ENCODE results near the gene C1QTNF8.

Gene C1QTNF8

GRCh38 chr16:1077877-1078578 lies 18.0 kb downstream of the C1QTNF8 start:
- DNase-seq (ENCODE audit: low read depth, low spot score): no peak

GRCh38 chr16:1076801-1077576 lies 19.1 kb downstream of the C1QTNF8 start:
- no peak for DNase-seq (ENCODE audit: low read depth, low spot score)

GRCh38 chr16:1075546-1075945 lies 20.5 kb downstream of the C1QTNF8 start:
- DNase-seq (ENCODE audit: low read depth, low spot score): no peak

- no peak for DNase-seq (ENCODE audit: low read depth, low spot score)
Observed at GRCh38 chr16:1074379-1074649, 21.7 kb downstream of the C1QTNF8 start.

DNA sequence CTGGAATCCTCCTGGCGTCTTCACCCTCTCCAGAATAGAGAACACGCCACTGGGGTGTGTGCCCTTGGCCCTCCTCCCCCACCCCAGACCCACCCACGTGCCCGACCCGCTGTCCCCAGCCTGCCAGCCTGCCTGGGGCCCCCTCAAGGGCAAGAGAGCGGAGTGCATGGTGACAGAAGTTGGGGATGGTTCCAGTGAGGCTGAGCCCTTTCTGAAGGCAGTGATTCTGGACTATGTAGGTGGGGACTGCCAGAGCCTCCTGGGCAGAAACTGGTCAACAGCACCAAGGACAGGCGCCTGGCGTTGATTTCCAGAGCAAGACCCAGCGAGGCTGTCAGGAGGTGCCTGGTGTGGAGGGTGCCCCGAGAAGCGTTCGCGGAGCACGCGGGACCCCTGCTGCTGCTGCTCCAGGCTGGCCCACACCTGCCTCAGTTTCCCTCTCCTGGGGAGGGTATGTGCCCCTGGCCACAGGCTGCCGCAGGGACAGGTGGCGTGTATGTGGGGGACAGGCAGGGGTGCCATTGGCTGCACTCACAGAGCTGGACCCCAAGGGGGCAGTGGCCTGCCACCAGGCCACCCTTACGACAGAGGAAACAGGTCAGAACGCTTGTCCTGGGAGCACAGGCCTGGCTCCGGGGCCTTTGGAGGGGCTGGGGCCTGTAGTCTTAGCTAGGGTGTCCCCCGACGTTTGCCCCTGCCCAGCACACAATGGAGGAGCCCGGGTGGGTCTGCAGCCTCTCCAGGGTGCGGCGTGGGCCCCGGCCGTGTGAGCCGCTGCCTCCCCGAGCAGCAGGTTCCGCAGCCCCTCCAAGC lies 22.3 kb downstream of the C1QTNF8 start:
- DNase-seq (ENCODE audit: low read depth, low spot score): no peak

- DNase-seq (ENCODE audit: low read depth, low spot score): no peak
Observed at GRCh38 chr16:1073262-1073558, 22.8 kb downstream of the C1QTNF8 start.

GRCh38 chr16:1072526-1073261 lies 23.4 kb downstream of the C1QTNF8 start, which contains the start of gene SSTR5:
Gene SSTR5, plus strand, starts transcription at chr16:1072747. Its CDS starts 6,122 bp downstream, at chr16:1078869.
- no peak for DNase-seq (ENCODE audit: low read depth, low spot score)

DNA sequence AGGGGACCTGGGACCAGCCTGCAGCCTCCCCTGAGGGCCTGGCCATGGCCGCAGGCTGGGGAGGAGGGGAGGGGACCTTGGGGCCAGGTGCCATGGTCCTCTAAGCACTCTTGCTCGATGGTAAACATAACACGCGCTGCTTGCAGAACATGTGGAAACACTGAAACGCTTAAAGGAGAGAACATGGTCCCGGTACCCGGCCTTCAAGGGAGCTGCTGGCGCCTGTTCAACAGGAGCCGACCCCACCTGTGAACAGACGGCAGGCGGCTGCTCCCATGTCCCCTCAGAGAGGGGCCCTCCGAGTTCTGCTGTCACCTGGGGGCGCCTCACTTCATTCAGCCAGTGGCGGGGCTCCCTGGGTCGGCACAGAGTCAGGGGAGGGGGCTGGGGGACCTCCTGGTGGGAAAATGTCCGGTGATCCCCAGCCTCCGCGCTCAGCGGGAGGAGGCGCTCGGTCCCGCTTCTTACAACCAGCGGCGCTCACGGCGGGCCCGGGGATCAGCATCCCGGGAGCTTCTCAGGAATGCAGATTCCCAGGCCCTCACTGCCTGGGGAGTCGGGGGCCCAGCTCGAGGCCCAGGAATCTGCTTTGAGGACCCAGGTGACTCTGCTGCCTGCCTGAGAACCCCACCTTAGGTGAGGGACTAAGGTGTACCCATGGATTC lies 24.4 kb downstream of the C1QTNF8 start:
- DNase-seq (ENCODE audit: low read depth, low spot score): no peak

DNA sequence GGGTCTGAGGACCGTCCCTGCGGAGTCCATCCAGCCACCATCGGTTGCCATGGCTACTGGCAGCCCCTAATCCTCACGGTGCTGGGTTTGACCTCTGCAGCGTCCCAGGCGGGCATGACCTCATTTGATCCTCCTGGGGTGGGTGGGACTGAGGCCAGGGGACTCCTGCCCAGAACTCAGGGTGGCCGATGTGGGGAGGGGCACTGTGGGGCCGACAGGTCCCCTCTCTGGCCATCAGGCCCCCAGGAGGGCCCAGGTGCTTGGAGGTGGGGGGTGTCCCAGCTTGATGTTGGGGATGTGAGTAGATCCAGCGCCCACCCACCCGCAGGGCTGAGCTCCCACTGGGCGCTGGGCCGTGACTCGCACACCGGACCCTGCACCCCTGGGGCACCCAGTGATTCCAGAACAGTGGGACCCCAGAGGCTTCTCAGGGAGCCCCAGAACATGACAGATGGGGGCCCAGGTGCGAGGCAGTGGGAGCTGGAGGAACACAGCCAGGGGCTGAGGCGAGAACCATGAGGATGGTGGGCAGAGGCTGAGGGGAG lies 25.1 kb downstream of the C1QTNF8 start:
- DNase-seq (ENCODE audit: low read depth, low spot score): no peak

- DNase-seq (ENCODE audit: low read depth, low spot score): no peak
Observed at GRCh38 chr16:1070084-1070863, 25.8 kb downstream of the C1QTNF8 start.

- no peak for DNase-seq (ENCODE audit: low read depth, low spot score)
Observed at GRCh38 chr16:1069154-1069553, 26.9 kb downstream of the C1QTNF8 start.

- no peak for DNase-seq (ENCODE audit: low read depth, low spot score)
Observed at GRCh38 chr16:1068451-1068850, 27.6 kb downstream of the C1QTNF8 start.

- DNase-seq (ENCODE audit: low read depth, low spot score): no peak
Observed at GRCh38 chr16:1067629-1068028, 28.4 kb downstream of the C1QTNF8 start.

GRCh38 chr16:1066584-1067172 lies 29.4 kb downstream of the C1QTNF8 start:
- no peak for DNase-seq (ENCODE audit: low read depth, low spot score)

- DNase-seq (ENCODE audit: low read depth, low spot score): no peak
Observed at GRCh38 chr16:1065469-1066128, 30.4 kb downstream of the C1QTNF8 start.

DNA sequence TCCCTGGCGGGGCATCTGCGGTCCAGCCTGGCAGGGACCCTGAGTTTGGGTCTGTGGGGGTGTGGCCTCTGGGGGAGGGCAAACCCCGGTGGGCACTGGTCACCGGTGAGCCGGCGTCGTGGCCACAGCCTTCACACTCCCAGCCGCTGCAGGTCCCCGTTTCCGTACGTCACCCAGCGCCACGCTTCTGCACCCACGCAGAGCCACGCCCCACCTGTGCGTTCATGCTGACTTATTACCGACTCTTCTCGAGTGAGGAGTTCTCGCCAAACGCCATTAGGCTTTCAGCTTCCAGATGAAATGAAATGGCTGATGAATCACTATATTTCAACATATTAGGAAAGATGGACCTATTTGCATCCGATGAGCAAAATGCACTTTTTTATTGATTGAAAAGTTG lies 32.3 kb downstream of the C1QTNF8 start:
- DNase-seq (ENCODE audit: low read depth, low spot score): no peak

DNA sequence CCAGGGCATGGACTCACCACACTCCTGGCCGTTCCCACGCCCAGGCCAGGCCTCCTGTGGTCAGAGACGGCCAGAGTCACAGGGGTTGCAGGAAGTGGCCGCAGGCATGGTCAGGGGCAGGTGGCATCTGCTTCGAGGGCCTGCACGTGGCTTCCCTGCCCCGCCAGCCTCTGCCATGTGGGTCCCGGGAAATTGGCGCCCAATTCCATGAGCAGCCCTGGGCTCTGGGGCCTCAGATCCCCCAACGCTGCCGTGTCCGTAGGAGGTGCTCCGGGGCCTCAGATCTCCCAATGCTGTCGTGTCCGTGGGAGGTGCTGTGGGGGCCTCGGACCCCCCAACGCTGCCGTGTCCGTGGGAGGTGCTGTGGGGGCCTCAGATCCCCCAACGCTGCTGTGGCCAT lies 33.1 kb downstream of the C1QTNF8 start:
- no peak for DNase-seq (ENCODE audit: low read depth, low spot score)

DNA sequence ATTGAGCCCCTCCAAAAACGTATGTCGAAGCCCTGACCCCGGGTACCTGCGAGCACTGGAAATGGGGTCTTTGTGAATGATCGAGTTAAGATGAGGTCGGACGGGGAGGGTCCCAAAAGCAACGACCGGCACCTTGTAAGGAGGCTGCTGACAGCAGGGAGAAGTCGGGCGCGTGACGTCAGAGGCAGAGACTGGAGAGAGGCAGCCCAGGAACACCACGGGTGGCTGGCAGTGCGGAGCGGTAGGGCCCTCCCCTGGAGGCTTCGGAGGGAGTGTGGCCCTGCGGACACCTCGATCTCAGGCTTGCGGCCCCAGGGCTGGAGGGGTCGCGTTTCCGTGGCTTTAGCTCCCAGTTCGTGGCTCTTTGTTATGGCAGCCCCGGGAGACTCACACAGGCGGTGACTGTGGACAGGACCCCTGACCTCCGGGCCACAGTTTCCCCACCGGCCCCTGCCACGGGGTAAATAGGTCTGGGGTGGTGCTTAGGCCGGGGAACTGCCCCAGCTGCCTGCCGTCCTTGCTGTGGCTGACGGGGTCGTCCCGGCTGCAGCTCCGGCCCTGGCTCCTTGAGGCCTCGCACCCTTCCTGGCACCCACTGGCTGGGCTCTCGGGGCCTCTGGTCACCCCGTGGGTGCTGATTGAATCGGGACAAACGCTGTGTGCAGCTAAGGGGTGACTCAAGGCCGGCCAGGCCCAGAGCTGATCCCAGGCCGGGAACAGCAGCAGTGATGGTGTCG lies 34.1 kb downstream of the C1QTNF8 start:
- no peak for DNase-seq (ENCODE audit: low read depth, low spot score)

Data from activated CD4-positive, CD25-positive, alpha-beta regulatory T cell treated with anti-CD3 and anti-CD28 coated beads, Interleukin-2, amount 50 U/mL, for 16 hours (primary cell).